NCI-H524 treated with DMSO at 0.1 percent for 48 hours (cell line): ENCODE results near the gene PHOSPHO1.
A peak's percentile ranks its signal among the peaks of the same experiment; 100 is the strongest.
"Not testable (repeated sequence)": the region's sequence is repeated elsewhere in the genome, so short reads cannot be mapped to it uniquely, and the experiment has no call there.

Source experiments
- DNase-seq: peaks from one replicate; lab custom pipeline; 2025; lab: John Stamatoyannopoulos, UW

Gene PHOSPHO1, protein sequence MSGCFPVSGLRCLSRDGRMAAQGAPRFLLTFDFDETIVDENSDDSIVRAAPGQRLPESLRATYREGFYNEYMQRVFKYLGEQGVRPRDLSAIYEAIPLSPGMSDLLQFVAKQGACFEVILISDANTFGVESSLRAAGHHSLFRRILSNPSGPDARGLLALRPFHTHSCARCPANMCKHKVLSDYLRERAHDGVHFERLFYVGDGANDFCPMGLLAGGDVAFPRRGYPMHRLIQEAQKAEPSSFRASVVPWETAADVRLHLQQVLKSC

DNA sequence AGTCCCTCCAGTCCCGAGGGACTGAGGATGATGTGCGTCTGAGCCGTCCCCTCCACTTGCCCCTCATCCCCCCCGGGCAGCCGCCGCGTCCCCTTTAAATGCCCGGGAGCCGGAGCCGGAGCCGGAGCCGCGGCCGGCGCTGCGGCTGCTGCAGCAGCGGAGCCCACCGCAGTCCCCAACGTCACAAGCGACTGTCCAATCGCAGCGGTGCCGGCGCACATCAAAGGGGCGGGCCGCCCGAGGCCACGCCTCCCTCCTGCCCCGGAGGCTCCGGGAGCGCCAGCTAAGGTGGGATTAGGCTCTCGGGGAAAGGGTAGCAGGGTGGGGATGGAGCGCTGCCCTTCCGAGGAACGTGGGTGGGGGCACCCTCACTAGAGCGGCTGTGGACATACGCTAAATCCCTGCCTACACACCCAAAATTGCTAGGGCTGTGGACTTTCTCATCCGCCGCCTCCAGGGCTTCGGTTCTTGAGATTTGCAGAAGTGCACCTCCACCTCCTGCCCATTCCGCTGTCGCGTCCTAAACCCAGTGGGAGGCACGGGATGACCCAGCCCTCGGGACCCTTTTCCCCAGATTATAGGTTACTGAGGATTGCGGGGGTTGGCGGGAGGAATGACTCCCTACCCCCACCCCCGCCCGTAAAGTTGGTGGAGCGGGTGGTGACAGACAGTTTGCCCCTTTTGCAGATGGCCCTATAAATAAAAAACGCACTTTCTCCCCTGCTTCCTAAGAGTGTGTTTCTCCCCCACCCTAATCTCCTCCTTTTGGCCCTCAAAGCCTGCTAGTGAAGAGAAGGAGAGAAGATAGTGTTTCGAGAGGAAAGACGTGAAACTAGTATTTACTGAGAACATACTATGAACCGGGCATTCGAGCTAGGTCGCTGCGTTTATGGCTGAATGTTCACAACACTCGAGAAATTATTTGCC, at the start of gene PHOSPHO1:
Gene PHOSPHO1, minus strand, starts transcription at position 152 of the 927 bp plus-strand sequence. CDS start 4,096 bp downstream, outside the sequence.
- peak; percentile 43 for DNase-seq

DNA sequence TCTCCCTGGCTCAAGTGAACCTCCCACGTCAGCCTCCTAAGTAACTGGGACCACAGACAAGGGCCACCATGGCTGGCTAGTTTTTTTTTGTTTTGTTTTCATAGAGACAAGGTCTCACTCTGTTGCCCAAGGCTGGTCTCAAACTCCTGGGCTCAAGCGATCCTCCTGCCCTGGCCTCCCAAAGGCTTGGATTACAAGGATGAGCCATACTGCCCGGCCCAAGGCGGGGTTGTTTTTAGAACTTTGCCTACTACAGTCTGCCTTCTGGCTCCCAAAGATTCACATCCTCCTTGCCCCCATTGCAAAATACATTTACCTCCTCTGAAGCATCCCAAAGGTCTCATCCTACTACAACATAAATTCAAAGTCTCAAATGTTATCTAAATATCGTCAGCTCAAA, 49.5 kb upstream of the PHOSPHO1 start:
- DNase-seq: no peak

DNA sequence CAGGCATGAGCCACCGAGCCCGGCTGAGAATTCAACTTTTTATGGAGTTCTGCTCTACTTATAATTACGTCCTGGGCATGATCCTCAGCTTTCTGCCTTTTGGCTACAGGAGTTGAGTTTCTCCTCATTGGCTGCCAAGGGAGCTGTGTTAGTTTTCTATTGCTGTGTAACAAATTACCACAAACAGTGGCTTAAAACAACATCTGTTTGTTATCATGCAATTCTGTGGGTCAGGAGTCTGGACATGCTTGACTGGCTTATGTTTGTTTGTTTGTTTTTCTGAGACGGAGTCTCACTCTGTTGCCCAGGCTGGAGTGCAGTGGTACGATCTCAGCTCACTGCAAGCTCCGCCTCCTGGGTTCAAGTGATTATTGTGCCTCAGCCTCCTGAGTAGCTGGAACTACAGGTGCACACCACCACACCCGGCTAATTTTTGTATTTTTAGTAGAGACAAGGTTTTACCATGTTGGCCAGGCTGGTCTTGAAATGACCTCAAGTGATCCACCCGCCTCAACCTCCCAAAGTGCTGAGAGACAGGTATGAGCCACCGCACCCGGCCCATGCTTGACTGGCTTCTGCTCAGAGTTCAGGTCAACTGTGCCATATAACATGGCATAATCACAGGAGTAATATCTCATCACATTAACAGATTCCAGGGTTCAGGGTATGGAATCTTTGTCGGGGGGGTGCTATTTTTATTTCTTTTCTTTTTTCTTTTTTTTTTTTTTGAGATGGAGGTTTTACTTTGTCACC, 48.9 kb upstream of the PHOSPHO1 start:
- DNase-seq: not testable (repeated sequence)

DNA sequence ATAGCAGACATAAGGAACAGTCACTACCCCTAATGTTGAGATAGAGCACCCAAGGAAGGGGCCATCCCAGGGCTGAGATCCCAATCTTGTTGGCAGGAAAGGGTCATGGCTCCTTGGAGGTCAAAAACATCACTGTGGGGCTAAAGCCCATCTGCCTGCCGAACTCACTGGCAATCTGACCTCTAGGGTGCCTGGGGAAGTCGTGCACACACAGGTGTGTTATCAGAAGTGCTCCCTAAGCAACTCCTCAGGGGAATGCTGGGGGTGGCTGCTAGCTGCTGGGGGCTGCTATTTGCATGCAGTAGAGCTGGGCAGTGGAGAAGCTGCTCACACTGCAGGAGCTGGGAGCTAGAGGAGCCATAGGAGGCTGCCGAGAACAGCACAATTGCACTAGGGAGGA, 47.5 kb upstream of the PHOSPHO1 start:
- no peak for DNase-seq

DNA sequence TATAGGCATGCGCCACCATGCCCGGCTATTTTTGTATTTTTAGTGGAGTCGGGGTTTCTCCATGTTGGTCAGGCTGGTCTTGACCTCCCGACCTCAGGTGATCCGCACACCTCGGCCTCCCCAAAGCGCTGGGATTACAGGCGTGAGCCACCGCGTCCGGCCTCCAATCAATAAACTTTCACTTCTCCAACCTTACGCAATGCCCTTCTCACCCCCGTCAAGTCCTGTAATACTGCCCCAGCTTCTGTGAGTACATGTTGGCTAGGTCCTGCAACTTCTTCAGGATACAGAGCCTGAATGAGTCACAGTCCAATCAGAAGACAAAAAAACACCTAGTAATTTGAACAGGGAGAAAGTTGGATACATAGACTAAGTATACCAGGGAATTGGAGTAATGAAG, 47.1 kb upstream of the PHOSPHO1 start:
- DNase-seq: no peak

DNA sequence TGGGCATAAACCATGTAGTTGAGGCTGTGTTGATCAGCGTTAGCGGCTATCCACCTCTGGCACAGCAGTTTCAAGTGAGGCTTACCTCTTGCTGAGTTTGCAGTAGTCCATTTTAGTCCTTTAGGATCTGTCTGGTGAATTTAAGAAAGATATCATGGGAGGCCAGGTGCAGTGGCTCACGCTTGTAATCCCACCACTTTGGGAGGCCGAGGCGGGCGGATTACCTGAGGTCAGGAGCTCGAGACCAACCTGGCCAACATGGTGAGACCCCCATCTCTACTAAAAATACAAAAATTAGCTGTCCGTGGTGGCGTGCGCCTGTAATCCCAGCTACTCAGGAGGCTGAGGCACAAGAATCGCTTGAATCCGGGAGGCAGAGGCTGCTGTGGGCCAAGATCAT, 45.4 kb upstream of the PHOSPHO1 start:
- DNase-seq: not testable (repeated sequence)

DNA sequence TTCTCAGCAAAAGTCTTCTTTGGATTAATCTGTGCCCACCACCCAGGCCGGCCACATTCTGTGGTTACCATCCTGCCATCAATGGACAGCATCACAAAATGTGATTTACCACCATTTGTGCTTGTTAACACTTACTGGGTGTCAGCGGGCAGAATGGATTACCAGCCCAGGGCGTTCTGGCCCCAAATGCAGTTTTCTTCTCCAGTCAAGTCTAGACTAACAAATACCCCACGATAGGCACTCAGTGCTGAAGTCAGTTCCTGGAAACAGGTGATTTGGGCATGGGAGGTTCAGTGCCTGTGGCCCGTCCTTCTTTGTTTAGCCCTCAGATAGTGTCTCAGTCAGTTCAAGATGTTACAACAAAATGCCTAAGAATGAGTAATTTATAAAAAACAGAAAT, 38.8 kb upstream of the PHOSPHO1 start:
- DNase-seq: no peak

DNA sequence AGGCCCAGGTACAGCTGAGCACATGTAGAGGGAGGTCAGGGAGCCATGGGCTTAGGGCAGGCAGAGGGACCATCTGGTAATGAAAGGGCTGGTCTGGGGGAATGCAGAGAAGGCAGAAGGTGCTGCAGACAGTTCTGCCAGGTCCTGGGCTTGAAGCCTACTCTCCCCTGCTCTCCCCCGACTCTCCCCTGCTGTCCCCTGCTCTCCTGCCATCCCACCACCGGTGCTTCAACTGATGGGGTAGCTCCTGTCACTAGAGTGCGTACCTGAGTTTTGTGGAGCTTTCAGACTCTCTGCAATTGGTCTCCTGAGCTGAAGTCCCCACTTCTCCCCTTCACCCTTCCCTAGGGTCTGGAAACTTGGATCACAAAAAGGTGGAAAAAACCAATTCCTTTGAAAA, 37.3 kb upstream of the PHOSPHO1 start:
- DNase-seq: no peak

DNA sequence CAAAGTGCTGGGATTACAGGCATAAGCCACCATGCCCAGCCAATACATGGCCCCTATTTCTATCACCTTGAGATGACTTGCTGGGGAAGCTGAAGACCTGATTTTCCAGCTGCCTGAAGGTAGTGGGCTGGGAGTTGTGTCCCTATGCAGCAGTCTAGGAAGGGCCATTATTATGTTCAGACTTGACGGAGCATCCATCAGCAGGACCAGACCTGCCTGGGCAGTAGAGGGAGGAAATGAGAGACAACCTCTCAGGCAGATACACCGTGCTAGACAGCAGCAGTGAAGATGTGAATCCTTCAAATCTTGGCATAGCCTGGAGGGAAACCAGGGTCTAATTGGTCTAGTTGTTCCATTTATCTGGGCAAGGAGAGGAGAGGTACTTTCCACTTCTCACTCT, 35.6 kb upstream of the PHOSPHO1 start:
- DNase-seq: no peak

DNA sequence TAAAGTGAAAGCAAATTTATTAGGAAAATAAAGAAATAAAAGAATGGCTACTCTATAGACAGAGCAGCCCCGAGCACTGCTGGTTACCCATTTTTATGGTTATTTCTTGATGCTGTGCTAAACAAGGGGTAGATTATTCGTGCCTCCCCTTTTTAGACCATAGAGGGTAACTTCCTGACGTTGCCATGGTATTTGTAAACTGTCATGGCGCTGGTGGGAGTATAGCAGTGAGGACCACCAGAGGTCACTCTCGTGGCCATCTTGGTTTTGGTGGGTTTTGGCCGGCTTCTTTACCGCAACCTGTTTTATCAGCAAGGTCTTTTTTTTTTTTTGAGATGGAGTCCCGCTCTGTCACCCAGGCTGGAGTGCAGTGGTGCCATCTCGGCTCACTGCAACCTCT, 31.0 kb upstream of the PHOSPHO1 start:
- not testable (repeated sequence) for DNase-seq

DNA sequence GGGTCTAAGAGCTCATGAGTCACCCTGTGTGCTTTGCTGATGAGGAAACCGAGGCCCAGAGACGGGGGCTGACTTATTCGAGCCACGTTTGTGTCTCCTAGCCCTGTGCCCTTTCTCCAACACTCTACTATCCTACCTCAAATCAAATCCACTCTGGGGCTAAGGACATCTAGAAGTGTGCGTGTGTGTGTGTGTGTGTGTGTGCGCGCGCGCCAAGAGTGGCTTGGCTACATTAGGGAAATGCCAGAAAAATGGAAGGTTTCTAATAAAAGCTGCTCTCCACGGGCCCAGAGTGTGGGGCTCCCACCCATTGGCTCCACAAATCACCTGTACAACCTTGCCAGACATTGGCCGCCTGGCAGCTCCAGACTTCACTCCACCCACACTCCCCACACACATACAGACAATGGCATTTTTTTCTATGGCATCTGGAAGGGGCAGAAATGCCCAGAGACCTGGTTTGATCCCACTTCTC, 30.3 kb upstream of the PHOSPHO1 start:
- DNase-seq: no peak

DNA sequence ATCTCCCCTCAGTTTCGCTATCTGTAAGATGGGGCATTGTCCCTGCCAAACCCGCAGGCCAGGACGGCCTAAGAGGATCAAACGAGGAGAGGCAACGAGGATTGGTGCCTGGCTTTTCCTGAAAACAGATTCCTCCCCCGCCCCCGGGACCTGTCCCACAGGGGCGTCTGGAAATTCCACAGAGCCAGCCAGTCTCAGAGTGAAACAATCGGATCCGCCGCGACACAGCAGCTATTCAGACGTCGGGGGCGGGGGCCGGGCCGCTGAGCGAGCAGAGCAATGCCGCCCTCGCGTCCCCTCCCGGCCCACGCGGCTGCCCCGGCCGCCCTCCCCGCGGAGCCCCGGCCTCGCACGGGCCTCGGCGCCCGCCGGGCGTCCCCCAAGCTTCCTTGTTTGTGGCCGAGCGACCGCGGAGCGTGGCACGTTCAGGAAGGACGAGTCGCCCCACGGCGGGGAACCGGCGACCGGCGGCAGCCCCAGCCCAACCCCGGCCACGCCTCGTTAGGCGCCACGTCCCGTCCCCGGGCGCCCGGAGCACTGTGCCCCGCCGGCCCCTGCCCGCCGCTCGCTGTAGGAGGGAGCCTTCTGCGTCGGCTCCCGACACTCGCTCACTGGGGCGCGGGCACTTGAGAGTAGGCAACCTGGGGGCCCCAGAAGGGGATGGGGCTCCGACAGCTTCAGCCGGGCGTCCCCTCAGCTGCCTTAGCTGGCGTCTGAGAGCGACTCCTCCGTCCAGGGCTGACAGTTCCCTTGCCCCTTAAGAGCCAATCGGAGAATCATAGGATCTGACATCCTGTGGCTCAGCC, 29.6 kb upstream of the PHOSPHO1 start:
- no peak for DNase-seq

DNA sequence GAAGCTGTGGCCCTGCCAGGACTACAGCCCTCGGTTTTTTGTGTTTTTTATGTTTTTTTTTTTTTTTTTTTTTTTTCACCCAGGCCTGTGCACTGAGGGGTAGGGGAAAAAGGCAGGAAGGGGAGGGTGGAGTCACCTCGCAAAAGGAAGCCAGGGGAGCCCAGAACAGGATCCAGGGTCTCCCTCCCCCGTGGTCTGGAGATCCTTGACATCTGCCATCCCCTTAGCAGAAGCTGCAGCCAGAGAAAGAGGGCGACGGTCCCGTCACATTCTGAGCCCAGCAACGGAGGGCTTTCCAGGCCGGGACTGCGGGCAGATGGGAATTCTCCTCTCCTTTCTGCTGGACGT, 29.1 kb upstream of the PHOSPHO1 start:
- no peak for DNase-seq

DNA sequence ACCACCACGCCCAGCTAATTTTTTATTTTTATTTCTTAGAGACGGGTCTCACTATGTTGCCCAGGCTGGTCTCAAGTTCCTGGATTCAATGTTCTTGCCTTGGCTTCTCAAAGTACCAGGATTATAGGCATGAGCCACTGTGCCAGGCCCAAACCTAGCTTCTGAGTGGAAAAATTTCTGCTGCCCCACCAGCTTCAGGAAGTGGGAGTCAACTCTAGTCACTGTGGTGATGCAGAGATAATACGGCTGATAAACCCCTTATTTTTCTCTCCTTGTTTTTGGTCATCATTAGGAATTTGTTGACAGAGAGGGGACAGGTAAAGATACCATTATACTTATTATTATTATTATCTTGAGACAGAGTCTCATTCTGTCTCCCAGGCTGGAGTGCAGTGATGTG, 27.8 kb upstream of the PHOSPHO1 start:
- DNase-seq: no peak

DNA sequence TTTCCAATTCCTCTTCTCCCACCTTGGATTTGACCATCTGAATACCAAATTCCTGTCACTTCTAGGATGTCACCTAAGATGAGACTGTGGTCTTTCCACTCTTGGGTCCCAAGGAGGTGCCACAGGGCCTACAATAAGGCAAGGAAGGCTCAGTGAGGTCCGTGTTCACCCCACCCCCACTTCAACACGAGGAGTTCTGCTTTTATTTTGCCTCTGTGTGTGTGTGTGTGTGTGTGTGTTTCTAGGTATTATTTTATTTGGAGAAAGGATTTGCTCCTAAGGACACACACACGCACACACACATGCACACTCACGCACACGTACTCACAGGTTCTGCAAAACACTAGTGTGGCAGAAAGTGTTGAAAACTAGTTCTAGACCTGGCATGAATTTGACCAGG, 24.5 kb upstream of the PHOSPHO1 start:
- no peak for DNase-seq

DNA sequence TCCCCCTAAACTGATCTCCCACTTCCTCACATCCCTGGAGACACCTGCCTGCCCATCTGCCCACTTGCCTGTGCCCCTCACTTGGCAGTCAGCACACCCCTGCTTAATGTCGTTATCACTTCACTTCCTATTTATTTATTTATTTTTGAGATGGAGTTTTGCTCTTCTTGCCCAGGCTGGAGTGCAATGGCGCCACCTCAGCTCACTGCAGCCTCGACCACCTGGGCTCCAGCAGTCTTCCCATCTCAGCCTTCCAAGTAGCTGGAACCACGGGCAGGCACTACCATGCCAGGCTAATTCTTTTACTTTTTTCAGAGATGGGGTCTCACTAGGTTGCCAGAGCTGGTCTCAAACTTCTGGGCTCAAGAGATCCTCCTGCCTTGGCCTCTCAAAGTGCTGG, 23.5 kb upstream of the PHOSPHO1 start:
- DNase-seq: no peak

DNA sequence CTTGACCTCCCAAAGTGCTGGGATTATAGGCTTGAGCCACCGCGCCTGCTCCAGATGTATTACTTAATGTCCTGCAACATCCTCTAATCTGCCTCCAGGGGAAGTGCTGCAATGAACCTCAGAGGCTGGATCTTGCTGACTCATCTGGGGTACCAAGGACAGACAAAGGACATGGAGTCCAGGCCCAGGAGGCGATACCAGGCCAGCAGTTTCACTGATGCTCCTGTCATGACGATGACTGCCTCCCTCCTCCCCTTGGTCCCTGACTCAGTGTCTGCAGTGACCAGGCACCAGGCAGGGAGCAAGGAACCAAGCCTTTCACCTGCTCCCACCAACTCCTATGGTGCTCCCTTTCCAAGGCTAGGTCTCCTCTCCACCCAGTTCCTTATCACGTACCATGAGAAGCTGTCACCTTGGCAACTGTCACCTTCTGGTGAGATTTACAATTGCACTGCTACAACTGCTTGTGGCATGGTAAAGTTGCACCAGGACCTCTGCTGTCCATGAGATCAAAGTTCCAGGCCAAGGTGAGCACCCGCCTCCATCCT, 21.6 kb upstream of the PHOSPHO1 start:
- DNase-seq: no peak

DNA sequence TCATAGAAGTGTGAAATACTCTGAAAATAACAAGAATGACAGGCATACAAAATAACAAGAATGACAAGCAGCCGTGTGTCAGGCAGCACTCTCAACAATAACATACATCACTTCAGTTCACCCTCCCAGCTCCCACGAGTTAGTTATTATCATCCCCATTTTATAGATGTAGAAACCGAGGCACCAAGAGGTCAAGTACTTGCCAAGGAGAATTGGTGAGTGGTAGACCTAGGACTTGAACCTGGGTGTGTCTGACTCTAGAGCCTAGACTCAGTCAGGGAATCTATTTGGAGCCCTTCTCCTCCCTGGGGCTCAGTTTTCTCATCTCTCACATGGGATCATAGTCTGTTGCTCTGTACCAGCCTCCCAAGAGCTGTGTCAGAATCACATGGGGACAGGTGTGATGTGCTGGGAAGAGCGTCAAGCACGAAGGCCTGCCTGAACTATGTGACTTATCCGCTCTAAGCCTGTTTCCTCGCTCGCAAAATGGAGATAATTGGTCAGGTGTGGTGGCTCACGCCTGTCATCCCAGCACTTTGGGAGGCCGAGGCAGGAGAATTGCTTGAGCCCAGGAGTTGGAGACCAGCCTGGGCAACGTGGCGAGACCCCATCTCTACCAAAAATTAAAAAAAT, 19.4 kb upstream of the PHOSPHO1 start:
- DNase-seq: no peak

DNA sequence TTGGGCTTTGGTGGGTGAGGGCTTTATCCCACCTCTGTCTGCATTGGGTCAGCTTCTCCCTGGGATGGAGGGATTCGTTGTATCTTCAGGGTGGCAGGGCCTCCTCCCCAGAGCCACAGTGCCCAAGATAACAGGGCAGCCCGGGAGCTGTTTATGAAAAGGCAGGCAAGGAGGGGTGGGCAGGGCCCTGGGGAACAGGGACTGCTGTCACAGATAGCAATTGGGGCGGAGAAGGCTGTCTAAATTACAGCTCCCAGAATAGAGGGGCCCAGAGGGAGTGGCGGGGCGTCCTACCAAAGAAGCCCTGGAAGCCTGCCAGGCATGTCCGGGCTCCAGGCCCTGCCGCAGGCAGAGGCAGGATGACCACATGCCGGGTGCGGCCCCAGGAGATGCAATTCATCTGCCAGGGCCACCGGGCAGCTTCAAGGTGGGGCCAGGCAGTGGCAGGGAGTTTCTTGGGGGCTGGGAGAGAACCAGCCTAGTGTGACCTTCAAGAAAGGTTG, 18.8 kb upstream of the PHOSPHO1 start:
- DNase-seq: no peak

DNA sequence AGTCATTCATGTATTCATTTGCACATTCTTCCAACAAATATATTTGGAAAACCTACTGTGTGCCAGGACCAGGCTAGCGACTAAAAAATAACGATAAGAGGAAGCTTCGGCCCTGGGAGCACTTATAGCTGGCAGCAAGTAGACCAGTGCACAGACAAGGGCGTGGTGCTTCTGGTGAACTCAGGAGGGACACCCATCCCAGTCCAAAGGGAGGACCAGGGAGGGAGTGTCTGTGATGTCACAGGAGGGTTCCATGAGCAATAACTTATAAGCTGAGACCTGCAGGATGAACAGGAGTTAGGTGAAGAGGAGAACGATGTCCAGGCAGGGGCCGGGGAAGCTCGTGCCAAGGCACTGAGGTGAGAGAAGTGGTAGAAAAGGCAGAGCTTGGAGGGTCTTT, 17.4 kb upstream of the PHOSPHO1 start:
- DNase-seq: no peak

DNA sequence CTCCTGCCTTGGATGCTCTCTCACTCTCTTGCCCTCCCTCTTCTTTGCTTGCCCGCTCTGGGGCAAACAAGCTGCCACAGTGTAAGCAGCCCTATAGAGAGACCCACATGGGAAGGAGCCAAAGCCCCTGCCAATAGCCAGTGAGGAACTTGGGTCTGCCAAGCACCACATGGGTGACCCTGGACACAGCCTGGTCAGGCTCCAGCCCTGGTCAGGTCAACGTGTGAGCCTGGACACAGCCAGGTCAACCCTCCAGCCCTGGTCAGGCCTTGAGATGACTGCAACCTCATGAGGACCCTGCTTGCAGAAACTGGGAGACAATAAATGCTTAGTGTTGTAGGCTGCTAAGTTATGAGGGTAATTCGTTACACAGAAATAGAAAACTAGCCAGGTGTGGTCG, 14.3 kb upstream of the PHOSPHO1 start:
- DNase-seq: no peak
